Loucy (cell line): ENCODE data around the gene RBMX2.

Experiments
- CTCF ChIP-seq: fragments of 200-600 bp; sonication (generic); conservative IDR thresholded peaks from 2 replicates; pipeline ENCODE4 v1.5.1; 2014; ENCODE audit warnings: mild to moderate bottlenecking, antibody characterized with exemption, low read length
- EZH2phosphoT487 ChIP-seq: fragments of 200-600 bp; IDR thresholded peaks from 2 replicates; pipeline ENCODE4 v1.6.1; 2018; ENCODE audit warnings: antibody characterized with exemption, mild to moderate bottlenecking, moderate library complexity, borderline replicate concordance

- no peak for TF ChIP-seq CTCF
- no peak for TF ChIP-seq EZH2phosphoT487
Observed at GRCh38 chrX:130385520-130385919, 16.3 kb upstream of the RBMX2 start, which contains the start of gene GPR119.
